H1 (cell line): ENCODE data around the gene SCYGR7. TPM values are rescaled to one million over a fixed set of nuclear protein-coding genes. Genes with fewer than 3 reads are reported as not detected.

Source experiments
- CTCF ChIA-PET: fragments of 300-600 bp; sonication (Branson Sonifier 250); formaldehyde crosslinking; loops from one replicate; lab custom pipeline; 2021; ENCODE audit not compliant: partially characterized antibody; lab: Charles Lee
- POLR2A ChIA-PET: fragments of 300-600 bp; sonication (Branson Sonifier 250); formaldehyde crosslinking; loops from one replicate; lab custom pipeline; 2021; ENCODE audit warnings: inconsistent platforms; ENCODE audit not compliant: partially characterized antibody; lab: Charles Lee
- DNase-seq, 2 experiments: peaks; one replicate each; pipeline versions ENCODE4 v3.0.0 to v3.0.0-alpha.2; 2010 to 2022; ENCODE audit warnings: low spot score in 2 of 2, low read depth in 1 of 2, mixed read lengths in 1 of 2
- FAIRE-seq: peaks from 2 replicates; lab custom pipeline; 2011; peaks lifted over from hg19 to GRCh38; lab: Jason Lieb, UNC
- H2AFZ ChIP-seq: 2 replicates; pipeline ENCODE4 v1.8.1; 2012; ENCODE audit warnings: low read length, inconsistent platforms
- H2AK5ac ChIP-seq: 2 replicates; pipeline ENCODE4 v1.6.1; 2013; ENCODE audit warnings: low read depth, low read length
- H2BK120ac ChIP-seq: replicated peaks from 2 replicates; pipeline ENCODE3; 2013; ENCODE audit warnings: low read depth, low read length, inconsistent platforms
- H2BK12ac ChIP-seq: 2 replicates; pipeline ENCODE4 v1.6.1; 2013; ENCODE audit warnings: low read depth, low read length
- H2BK15ac ChIP-seq: 2 replicates; pipeline ENCODE4 v1.6.1; 2013; ENCODE audit warnings: low read length
- H2BK20ac ChIP-seq: 2 replicates; pipeline ENCODE4 v1.6.1; 2013; ENCODE audit warnings: low read length
- H2BK5ac ChIP-seq: 2 replicates; pipeline ENCODE4 v1.6.1; 2013; ENCODE audit warnings: low read depth, low read length
- H3K14ac ChIP-seq: 2 replicates; pipeline ENCODE4 v1.6.1; 2013; ENCODE audit warnings: inconsistent platforms; ENCODE audit not compliant: insufficient read length
- H3K18ac ChIP-seq: 2 replicates; pipeline ENCODE4 v1.6.1; 2013; ENCODE audit warnings: low read length; ENCODE audit errors: extremely low read depth
- H3K23ac ChIP-seq: 2 replicates; pipeline ENCODE4 v1.6.1; 2013; ENCODE audit warnings: inconsistent platforms; ENCODE audit not compliant: insufficient read length
- H3K23me2 ChIP-seq: 2 replicates; pipeline ENCODE4 v1.6.1; 2013; ENCODE audit warnings: low read depth, low read length
- H3K27ac ChIP-seq: 2 replicates; pipeline ENCODE4 v1.6.1; 2011; ENCODE audit warnings: low read depth, low read length, inconsistent platforms
- H3K27me3 ChIP-seq, 4 experiments: replicated peaks in 1 of 4; 1 replicate in 1 of 4; 2 replicates in 3 of 4; pipeline versions ENCODE4 v1.6.1 to v1.8.1; 2011 to 2013; ENCODE audit warnings: low read length in 3 of 4, mild to moderate bottlenecking in 3 of 4, inconsistent platforms in 2 of 4, mixed read lengths in 2 of 4, moderate library complexity in 1 of 4; ENCODE audit not compliant: control insufficient read depth in 3 of 4, insufficient read depth in 3 of 4; ENCODE audit errors: extremely low read depth in 1 of 4
- H3K36me3 ChIP-seq, 4 experiments: 2 replicates each; pipeline versions ENCODE4 v1.6.1 to v1.8.1; 2011 to 2013; ENCODE audit warnings: mild to moderate bottlenecking in 4 of 4, low read length in 3 of 4, moderate library complexity in 2 of 4, control low read depth in 1 of 4, inconsistent platforms in 1 of 4; ENCODE audit not compliant: insufficient read depth in 4 of 4, control insufficient read depth in 2 of 4
- H3K4ac ChIP-seq: replicated peaks from 2 replicates; pipeline ENCODE3; 2013; ENCODE audit warnings: low read length, low read depth, mixed read lengths, inconsistent platforms; ENCODE audit not compliant: insufficient read length
- H3K4me1 ChIP-seq, 4 experiments: replicated peaks in 1 of 4; 1 replicate in 1 of 4; 2 replicates in 3 of 4; pipeline versions ENCODE4 v1.6.1 to v1.8.1; 2011 to 2013; ENCODE audit warnings: low read length in 3 of 4, inconsistent platforms in 2 of 4, mixed read lengths in 1 of 4; ENCODE audit not compliant: insufficient read depth in 4 of 4, control insufficient read depth in 3 of 4
- H3K4me2 ChIP-seq, 2 experiments: 2 replicates each; pipeline versions ENCODE4 v1.6.1 to v1.8.1; 2011 to 2013; ENCODE audit warnings: low read depth in 2 of 2, low read length in 2 of 2, control low read depth in 1 of 2, inconsistent platforms in 1 of 2, mild to moderate bottlenecking in 1 of 2; ENCODE audit not compliant: insufficient read depth in 1 of 2
- H3K4me3 ChIP-seq, 4 experiments: fragments of 200-600, 300-600 bp in 1 of 4; sonication (generic), shearing (Covaris generic), sonication (Bioruptor Twin) in 1 of 4; 2 replicates each; pipeline versions ENCODE4 v1.5.1 to v1.8.1; 2011 to 2016; ENCODE audit warnings: low read length in 4 of 4, low read depth in 3 of 4, control low read depth in 2 of 4, inconsistent platforms in 2 of 4, mild to moderate bottlenecking in 2 of 4, mixed read lengths in 1 of 4, moderate library complexity in 1 of 4; ENCODE audit not compliant: insufficient read depth in 2 of 4; ENCODE audit errors: extremely low read depth in 1 of 4
- H3K56ac ChIP-seq: replicated peaks from 2 replicates; pipeline ENCODE3; 2013; ENCODE audit warnings: low read depth, mild to moderate bottlenecking, mixed read lengths, low read length, inconsistent platforms; ENCODE audit not compliant: insufficient read length
- H3K79me1 ChIP-seq: 2 replicates; pipeline ENCODE4 v1.6.1; 2013; ENCODE audit warnings: low read depth, low read length, control low read depth
- H3K79me2 ChIP-seq, 2 experiments: 2 replicates each; pipeline versions ENCODE4 v1.6.1 to v1.8.1; 2012 to 2013; ENCODE audit warnings: low read length in 2 of 2, mild to moderate bottlenecking in 2 of 2, inconsistent platforms in 1 of 2; ENCODE audit not compliant: insufficient read depth in 2 of 2, control insufficient read depth in 1 of 2
- H3K9ac ChIP-seq, 4 experiments: replicated peaks in 1 of 4; 1 replicate in 1 of 4; 2 replicates in 3 of 4; pipeline versions ENCODE4 v1.6.1 to v1.8.1; 2011 to 2013; ENCODE audit warnings: low read depth in 3 of 4, low read length in 3 of 4, control low read depth in 2 of 4, mild to moderate bottlenecking in 2 of 4, moderate library complexity in 2 of 4, inconsistent platforms in 1 of 4; ENCODE audit errors: extremely low read depth in 1 of 4
- H3K9me3 ChIP-seq, 2 experiments: 2 replicates each; pipeline versions ENCODE4 v1.6.1 to v1.8.1; 2012 to 2013; ENCODE audit warnings: mild to moderate bottlenecking in 2 of 2, moderate library complexity in 2 of 2, control low read depth in 1 of 2, inconsistent platforms in 1 of 2, low read depth in 1 of 2, low read length in 1 of 2, mixed read lengths in 1 of 2; ENCODE audit not compliant: insufficient read depth in 2 of 2
- H4K20me1 ChIP-seq, 2 experiments: replicated peaks in 1 of 2; 2 replicates each; pipeline versions ENCODE3 to v1.8.1; 2011 to 2013; ENCODE audit warnings: inconsistent platforms in 2 of 2, low read length in 2 of 2, mild to moderate bottlenecking in 1 of 2; ENCODE audit not compliant: insufficient read depth in 2 of 2, control insufficient read depth in 1 of 2
- H4K5ac ChIP-seq: 2 replicates; pipeline ENCODE4 v1.6.1; 2013; ENCODE audit warnings: low read length, low read depth, mixed read lengths, inconsistent platforms; ENCODE audit not compliant: insufficient read length
- H4K8ac ChIP-seq: 2 replicates; pipeline ENCODE4 v1.8.0; 2013; ENCODE audit warnings: mild to moderate bottlenecking, moderate library complexity, low read length, inconsistent platforms; ENCODE audit not compliant: insufficient read depth; ENCODE audit errors: extremely low read depth
- H4K91ac ChIP-seq: replicated peaks from 2 replicates; pipeline ENCODE3; 2013; ENCODE audit warnings: low read length, mixed read lengths, inconsistent platforms; ENCODE audit not compliant: insufficient read length
- BRCA1 ChIP-seq: IDR thresholded peaks from 2 replicates; pipeline ENCODE4 v1.6.1; 2012; ENCODE audit warnings: low read depth, low read length, improper control_type of control experiment
- CBX8 ChIP-seq: fragments of 300-800, 300-1000 bp; sonication (generic); IDR thresholded peaks from 2 replicates; pipeline ENCODE4 v1.7.1; 2016; ENCODE audit warnings: low read depth, low read length, borderline replicate concordance
- CREB1 ChIP-seq: IDR thresholded peaks from 2 replicates; pipeline ENCODE4 v1.6.1; 2012; ENCODE audit warnings: inconsistent platforms
- EZH2 ChIP-seq: fragments of 200-600 bp; sonication (generic); IDR thresholded peaks from 2 replicates; pipeline ENCODE4 v1.7.1; 2012; ENCODE audit warnings: low read depth, mild to moderate bottlenecking, moderate library complexity, low read length, inconsistent platforms; ENCODE audit not compliant: severe bottlenecking
- KDM1A ChIP-seq: fragments of 200-600, 300-600 bp; sonication (generic); IDR thresholded peaks from 2 replicates; pipeline ENCODE4 v1.7.1; 2016; ENCODE audit warnings: mild to moderate bottlenecking, low read length, borderline replicate concordance
- KDM5A ChIP-seq: fragments of 200-600 bp; IDR thresholded peaks from 2 replicates; pipeline ENCODE4 v1.7.1; 2012; ENCODE audit warnings: mild to moderate bottlenecking, low read length, inconsistent platforms, mixed read lengths
- NANOG ChIP-seq: IDR thresholded peaks from 2 replicates; pipeline ENCODE4 v1.6.1; 2011; ENCODE audit warnings: low read length, low read depth, mild to moderate bottlenecking, inconsistent platforms; ENCODE audit not compliant: insufficient read depth, poor library complexity, severe bottlenecking
- NRF1 ChIP-seq: IDR thresholded peaks from 2 replicates; pipeline ENCODE4 v1.6.1; 2011; ENCODE audit warnings: mild to moderate bottlenecking, low read depth, low read length, improper control_type of control experiment
- POLR2AphosphoS5 ChIP-seq: IDR thresholded peaks from 2 replicates; pipeline ENCODE4 v1.6.1; 2011; ENCODE audit warnings: low read depth, low read length
- RBBP5 ChIP-seq: IDR thresholded peaks from 2 replicates; pipeline ENCODE4 v1.7.1; 2012; ENCODE audit warnings: low read depth, mild to moderate bottlenecking, inconsistent platforms, low read length, moderate library complexity, borderline replicate concordance
- SP2 ChIP-seq: IDR thresholded peaks from 2 replicates; pipeline ENCODE4 v1.6.1; 2012; ENCODE audit warnings: mild to moderate bottlenecking, low read length, inconsistent platforms
- WGBS, 2 experiments: shearing (Covaris generic) in 1 of 2; methylation state at CpG; one replicate each; pipeline versions ENCODE4 v1.1.6 to v1.1.7; 2013 to 2015; ENCODE audit warnings: low lambda C conversion rate in 2 of 2, mixed read lengths in 2 of 2, inconsistent platforms in 1 of 2, low coverage in 1 of 2, missing lambda C conversion rate in 1 of 2; ENCODE audit not compliant: insufficient replicate concordance in 2 of 2, insufficient coverage in 1 of 2, insufficient read length in 1 of 2; ENCODE audit errors: extremely low coverage in 1 of 2, missing lambda C conversion rate in 1 of 2; 5-methylcytosine and 5-hydroxymethylcytosine counted together
- polyA plus RNA-seq, 7 experiments: library from polyadenylated mRNA; depleted of rRNA in 3 of 7; stranded (reverse) in 5 of 7; unstranded in 2 of 7; fragments of >200 nt in 5 of 7; fragments of 200-250 nt in 2 of 7; gene quantifications; 1 replicate in 5 of 7; 2 replicates in 1 of 7; 4 replicates in 1 of 7; pipeline versions ENCODE4 v1.2.1 to v1.2.3, GENCODE V29; 2011 to 2013; ENCODE audit warnings: missing spikeins in 2 of 7, mixed read lengths in 2 of 7
- total RNA-seq: library from RNA; stranded (reverse); fragmentation: NEBNext Ultra II Directional; extraction: Animal tissue kit (Norgen Biotek cat#: 25700); gene quantifications from 2 replicates; pipeline ENCODE4 v1.2.1, GENCODE V29; 2021
- TF ChIP-seq, protein P1 (sequence below): IDR thresholded peaks from 2 replicates; pipeline ENCODE4 v1.6.1; 2012; ENCODE audit warnings: inconsistent platforms
- TF ChIP-seq, protein P2 (sequence below): IDR thresholded peaks from 2 replicates; pipeline ENCODE4 v1.6.1; 2012; ENCODE audit warnings: low read length, inconsistent platforms

The SCYGR7 gene
- total and polyA plus RNA-seq, 2 of the 8 experiments (the other 6 are each of a cell fraction or from before 2014, with no cell fraction given), result not detected

DNA sequence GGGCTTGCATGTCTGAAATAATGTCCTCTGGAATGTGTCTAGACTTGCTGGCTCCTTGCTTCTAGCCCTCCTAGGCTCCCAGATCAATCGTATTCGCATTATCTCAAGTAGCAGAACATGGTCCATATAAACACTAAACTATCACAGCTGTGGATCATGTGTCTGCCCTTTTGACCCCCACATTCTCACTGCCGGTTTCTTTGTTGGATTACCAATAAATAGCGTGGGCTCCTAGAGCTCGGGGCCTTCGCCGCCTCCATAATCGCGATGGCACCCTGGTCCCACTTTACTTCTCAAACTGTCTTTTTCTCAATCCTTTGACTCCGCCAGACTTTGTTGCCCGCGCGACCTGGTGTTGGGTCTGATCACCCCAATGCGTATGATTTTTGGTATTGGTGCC, 11.2 kb downstream of the SCYGR7 start:
- Histone ChIP-seq H2AK5ac (no peak overlapping the region), H3K79me2 (no peaks in the 10 kb centered on the region), H3K9me3 (no peaks in the 10 kb centered on the region), H3K4me2 (no peak overlapping the region), H4K20me1 (peaks cover 0 to 1% of the 10 kb centered on the region in 2 experiments), H3K27ac (no peak overlapping the region), H2BK12ac (no peak overlapping the region), H3K36me3 (no peaks in the 10 kb centered on the region), H4K91ac (no peak overlapping the region), H3K14ac (no peak overlapping the region), H3K4me1 (peaks cover 0 to 3% (median under 1%) of the 10 kb centered on the region in 4 experiments; a peak in 1 of 7 replicates), H2BK20ac (no peak overlapping the region), H2BK5ac (no peak overlapping the region), H2BK15ac (no peak overlapping the region), H4K5ac (no peak overlapping the region), H3K4me3 (no peak overlapping the region), H3K79me1 (no peaks in the 10 kb centered on the region), H3K23me2 (no peaks in the 10 kb centered on the region), H3K18ac (no peak overlapping the region), H3K23ac (no peak overlapping the region), H2AFZ (no peak overlapping the region), H3K9ac (no peak overlapping the region), H3K4ac (no peak overlapping the region), H3K56ac (no peak overlapping the region), H3K27me3 (no peaks in the 10 kb centered on the region), H2BK120ac (no peak overlapping the region), H4K8ac (no peak overlapping the region; the same call in 1 of the 2 replicates)
- CTCF ChIA-PET, result interaction anchor here (0.6 to 2.8 kb wide), 15 partner anchors 8 to 151 kb away, joined by 3 to 24 read pairs (median 4); no protein-coding TSS in a partner anchor
- FAIRE-seq (no peak), DNase-seq (no peak)
- POLR2A ChIA-PET, result no interaction called here
- WGBS, 2 experiments, result 86% methylated on average over 14 of the region's 14 CpGs; no CpG with 5 or more reads in 1 of the 2 experiments
- TF ChIP-seq CBX8, result no peak
- TF ChIP-seq KDM1A, result no peak
- TF ChIP-seq BRCA1, result no peak
- no peak for TF ChIP-seq SP2
- TF ChIP-seq POLR2AphosphoS5, result no peak
- no peak for TF ChIP-seq CREB1
- TF ChIP-seq, protein P1, sequence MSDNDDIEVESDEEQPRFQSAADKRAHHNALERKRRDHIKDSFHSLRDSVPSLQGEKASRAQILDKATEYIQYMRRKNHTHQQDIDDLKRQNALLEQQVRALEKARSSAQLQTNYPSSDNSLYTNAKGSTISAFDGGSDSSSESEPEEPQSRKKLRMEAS, result no peak
- no peak for TF ChIP-seq NRF1
- no peak for TF ChIP-seq EZH2
- no peak for TF ChIP-seq NANOG
- TF ChIP-seq KDM5A, result no peak
- TF ChIP-seq RBBP5, result no peak
- TF ChIP-seq, protein P2, sequence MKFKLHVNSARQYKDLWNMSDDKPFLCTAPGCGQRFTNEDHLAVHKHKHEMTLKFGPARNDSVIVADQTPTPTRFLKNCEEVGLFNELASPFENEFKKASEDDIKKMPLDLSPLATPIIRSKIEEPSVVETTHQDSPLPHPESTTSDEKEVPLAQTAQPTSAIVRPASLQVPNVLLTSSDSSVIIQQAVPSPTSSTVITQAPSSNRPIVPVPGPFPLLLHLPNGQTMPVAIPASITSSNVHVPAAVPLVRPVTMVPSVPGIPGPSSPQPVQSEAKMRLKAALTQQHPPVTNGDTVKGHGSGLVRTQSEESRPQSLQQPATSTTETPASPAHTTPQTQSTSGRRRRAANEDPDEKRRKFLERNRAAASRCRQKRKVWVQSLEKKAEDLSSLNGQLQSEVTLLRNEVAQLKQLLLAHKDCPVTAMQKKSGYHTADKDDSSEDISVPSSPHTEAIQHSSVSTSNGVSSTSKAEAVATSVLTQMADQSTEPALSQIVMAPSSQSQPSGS, result no peak
